PFSK-1 (cell line): ENCODE measurements around the gene HEATR9.

ENCODE experiments used
- POLR2AphosphoS5 ChIP-seq: IDR thresholded peaks from 2 replicates; pipeline ENCODE4 v1.6.1; 2012; ENCODE audit warnings: low read depth, mild to moderate bottlenecking, control low read depth, low read length, moderate library complexity
- REST ChIP-seq, 2 experiments: IDR thresholded peaks; 2 replicates each; pipeline versions ENCODE4 v1.6.1 to v1.8.0; 2011 to 2012; ENCODE audit warnings: low read depth in 2 of 2, low read length in 2 of 2, control low read depth in 1 of 2, inconsistent platforms in 1 of 2, mild to moderate bottlenecking in 1 of 2, moderate library complexity in 1 of 2; ENCODE audit not compliant: insufficient read depth in 1 of 2
- SIN3A ChIP-seq: IDR thresholded peaks from 2 replicates; pipeline ENCODE4 v1.6.1; 2012; ENCODE audit warnings: mild to moderate bottlenecking, low read length, moderate library complexity, borderline replicate concordance; ENCODE audit not compliant: insufficient read depth
- TAF1 ChIP-seq: IDR thresholded peaks from 2 replicates; pipeline ENCODE4 v1.6.1; 2012; ENCODE audit warnings: low read length, control low read depth, borderline replicate concordance; ENCODE audit not compliant: insufficient read depth

DNA sequence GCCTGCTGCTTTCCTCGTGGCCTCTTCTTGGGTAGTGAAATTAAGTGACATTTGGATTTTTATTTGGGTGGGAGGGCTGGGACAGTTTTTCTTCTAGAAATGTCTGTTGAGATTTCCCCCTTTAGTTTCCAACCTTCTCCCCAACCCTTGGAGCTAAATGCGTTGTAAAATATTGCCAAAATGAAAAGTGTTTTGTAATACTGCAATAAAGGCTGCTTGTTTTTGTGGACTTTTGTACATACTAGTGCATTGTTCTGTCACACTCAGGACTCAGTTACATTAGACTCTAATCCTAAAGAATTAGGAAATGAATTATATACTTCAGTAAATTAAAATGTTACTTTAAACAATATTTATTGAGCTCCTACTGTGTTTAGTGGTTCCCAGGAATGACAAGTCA, 21.7 kb downstream of the HEATR9 start:
- TF ChIP-seq TAF1 = no peak
- no peak for TF ChIP-seq REST (IDR thresholded peaks at IDR 0.05; ENCODE audit: insufficient read depth in 1 of 2, low read depth in 2 of 2, low read length in 2 of 2)
- no peak for TF ChIP-seq POLR2AphosphoS5
- TF ChIP-seq SIN3A = no peak
